Activated CD4-positive, alpha-beta T cell treated with anti-CD3 and anti-CD28 coated beads, Interleukin-2, amount 10 ng/mL, durations not matched to agents 24 days and 14 days (primary cell): ENCODE measurements around the gene CNTRL. TPM values are rescaled to one million over a fixed set of nuclear protein-coding genes. Genes with fewer than 3 reads are reported as not detected.
A peak's percentile ranks its signal among the peaks of the same experiment; 100 is the strongest.
"Not testable (repeated sequence)": the region's sequence is repeated elsewhere in the genome, so short reads cannot be mapped to it uniquely, and the experiment has no call there.

ENCODE experiments used
- DNase-seq: peaks from one replicate; pipeline ENCODE4 v3.0.0; 2022
- H3K27ac Mint-ChIP-seq: one replicate; pipeline ENCODE4 v1.8.0; 2022; ENCODE audit warnings: mild to moderate bottlenecking, mixed read lengths
- H3K27me3 Mint-ChIP-seq: one replicate; pipeline ENCODE4 v1.8.0; 2022; ENCODE audit warnings: mixed read lengths
- H3K36me3 Mint-ChIP-seq: one replicate; pipeline ENCODE4 v1.8.0; 2022; ENCODE audit warnings: low read depth, mild to moderate bottlenecking, mixed read lengths
- H3K4me1 Mint-ChIP-seq: one replicate; pipeline ENCODE4 v1.8.0; 2021; ENCODE audit warnings: mixed read lengths
- H3K4me3 Mint-ChIP-seq: one replicate; pipeline ENCODE4 v1.8.0; 2022; ENCODE audit warnings: mild to moderate bottlenecking, moderate library complexity, mixed read lengths
- H3K9me3 Mint-ChIP-seq: one replicate; pipeline ENCODE4 v1.8.0; 2021; ENCODE audit warnings: mixed read lengths
- intact Hi-C: fragments of 100-400 bp; cut with micrococcal nuclease; formaldehyde crosslinking; loops from one replicate; pipeline ENCODE4 v1.15.1; 2023
- total RNA-seq: library from RNA; stranded (reverse); gene quantifications from 2 replicates; pipeline ENCODE4 v1.2.3, GENCODE V29; 2022

The CNTRL gene
- total RNA-seq, 1 donor from 2014 or later, result 69.4 TPM

DNA sequence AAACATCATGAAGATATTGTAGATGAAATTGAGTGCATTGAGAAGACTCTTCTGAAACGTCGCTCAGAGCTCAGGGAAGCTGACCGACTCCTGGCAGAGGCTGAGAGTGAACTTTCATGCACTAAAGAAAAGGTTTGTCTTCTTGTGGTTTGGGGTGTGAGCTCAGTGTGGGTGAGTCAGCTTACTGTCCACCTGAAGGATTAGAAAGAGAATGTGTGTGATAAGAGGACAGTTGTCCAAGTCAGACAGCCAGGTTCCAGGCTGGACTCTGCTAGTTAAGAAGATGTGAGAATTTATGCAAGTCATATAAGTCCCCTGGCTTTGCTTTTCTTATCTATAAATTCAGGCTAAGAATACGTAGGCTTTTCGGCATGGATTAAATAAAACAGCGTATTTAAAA, 80.0 kb downstream of the CNTRL start:
- H3K4me3 Mint-ChIP-seq, result no peak overlapping the region
- H3K4me1 Mint-ChIP-seq, result peaks cover 36% of the 10 kb centered on the region
- no peak overlapping the region for H3K27ac Mint-ChIP-seq
- H3K9me3 Mint-ChIP-seq, result no peaks in the 10 kb centered on the region
- intact Hi-C loops, result no loop called here
- DNase-seq, result no peak
- no peaks in the 10 kb centered on the region for H3K27me3 Mint-ChIP-seq
- H3K36me3 Mint-ChIP-seq, result peaks cover 71% of the 10 kb centered on the region

DNA sequence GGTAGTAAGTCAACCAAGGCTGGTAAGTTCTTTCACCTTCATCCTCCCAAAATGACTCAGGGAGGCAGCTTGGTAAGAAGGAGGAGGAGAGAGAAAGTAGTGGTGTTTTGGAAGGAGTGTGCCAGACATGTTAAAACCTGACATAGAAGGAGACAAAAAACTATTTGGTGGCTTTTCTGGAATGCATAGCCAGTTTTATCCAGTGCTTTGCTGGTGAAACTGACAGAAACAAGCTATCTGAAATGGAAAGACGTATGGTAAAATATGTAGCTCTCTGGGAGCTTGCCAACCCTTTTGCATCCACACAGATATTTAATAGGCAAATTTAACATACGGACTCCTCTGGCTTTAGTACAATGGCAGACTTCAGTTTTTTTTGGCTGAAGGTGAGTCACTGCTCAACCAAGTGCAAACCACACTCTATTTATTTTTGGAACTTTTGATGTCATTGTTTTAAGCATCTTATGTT, 81.5 kb downstream of the CNTRL start:
- Mint-ChIP-seq H3K9me3 (no peaks in the 10 kb centered on the region), H3K36me3 (peaks cover 76% of the 10 kb centered on the region), H3K4me1 (peaks cover 33% of the 10 kb centered on the region), H3K27ac (peak overlapping the region; percentile 88), H3K27me3 (no peaks in the 10 kb centered on the region), H3K4me3 (peak overlapping the region; percentile 16)
- intact Hi-C loops, result loop anchor here (1.0 to 2.0 kb wide), 2 partner anchors 35 to 45 kb away; partner anchors contain the start of gene RAB14
- peak; percentile 69 for DNase-seq

DNA sequence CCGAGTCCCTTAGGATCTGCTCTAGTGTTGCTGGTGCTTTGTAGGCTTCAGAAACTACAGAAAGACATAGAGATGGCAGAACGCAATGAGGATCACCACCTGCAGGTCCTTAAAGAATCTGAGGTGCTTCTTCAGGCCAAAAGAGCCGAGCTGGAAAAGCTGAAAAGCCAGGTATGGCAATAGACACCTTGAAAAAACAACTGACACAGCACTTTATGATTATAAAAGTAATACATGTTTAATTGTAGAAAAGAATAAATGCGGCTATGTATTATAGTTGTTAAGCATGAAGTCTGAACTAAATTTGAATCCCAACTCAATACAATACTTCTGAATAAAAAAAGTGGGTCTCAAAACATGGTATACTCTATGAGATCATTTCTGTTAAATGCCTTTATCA, 83.2 kb downstream of the CNTRL start:
- intact Hi-C loops, result loop anchor here (2.0 kb wide), 1 partner anchor 43 kb away; the partner anchor contains the start of gene RAB14
- H3K4me1 Mint-ChIP-seq, result peaks cover 23% of the 10 kb centered on the region
- no peaks in the 10 kb centered on the region for H3K27me3 Mint-ChIP-seq
- peaks cover 71% of the 10 kb centered on the region for H3K36me3 Mint-ChIP-seq
- no peaks in the 10 kb centered on the region for H3K9me3 Mint-ChIP-seq
- no peak overlapping the region for H3K4me3 Mint-ChIP-seq
- no peak overlapping the region for H3K27ac Mint-ChIP-seq
- peak; percentile 36 for DNase-seq

DNA sequence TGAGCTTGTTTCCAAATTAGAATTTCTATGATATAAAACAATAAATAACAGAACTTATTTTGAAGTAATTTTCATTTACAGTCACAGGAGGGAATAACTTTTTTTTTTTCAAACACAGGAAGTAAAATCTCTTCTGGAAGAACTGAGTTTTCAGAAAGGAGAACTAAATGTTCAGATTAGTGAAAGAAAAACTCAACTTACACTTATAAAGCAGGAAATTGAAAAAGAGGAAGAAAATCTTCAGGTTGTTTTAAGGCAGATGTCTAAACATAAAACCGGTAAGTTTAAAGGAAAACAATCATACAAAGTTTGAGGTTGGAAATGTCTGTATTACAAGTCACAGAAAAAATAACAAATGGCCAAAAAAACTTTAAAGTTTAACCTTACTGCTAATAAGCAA, 85.3 kb downstream of the CNTRL start:
- Mint-ChIP-seq H3K9me3 (no peaks in the 10 kb centered on the region), H3K27ac (peak overlapping the region; percentile 68), H3K27me3 (no peaks in the 10 kb centered on the region), H3K36me3 (peaks cover 72% of the 10 kb centered on the region), H3K4me1 (peaks cover 12% of the 10 kb centered on the region), H3K4me3 (no peak overlapping the region)
- intact Hi-C loops, result no loop called here
- no peak for DNase-seq

DNA sequence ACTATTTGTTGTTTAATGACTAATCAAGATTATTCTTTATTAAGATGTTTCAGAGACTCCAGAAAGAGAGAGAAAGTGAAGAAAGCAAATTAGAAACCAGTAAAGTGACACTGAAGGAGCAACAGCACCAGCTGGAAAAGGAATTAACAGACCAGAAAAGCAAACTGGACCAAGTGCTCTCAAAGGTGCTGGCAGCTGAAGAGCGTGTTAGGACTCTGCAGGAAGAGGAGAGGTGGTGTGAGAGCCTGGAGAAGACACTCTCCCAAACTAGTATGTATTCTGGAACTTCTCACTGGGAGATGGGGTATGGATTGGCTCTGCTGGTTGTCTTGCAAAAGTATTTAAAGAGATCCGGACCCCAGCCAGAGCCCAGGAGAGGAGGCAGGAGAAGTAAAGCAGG, 93.3 kb downstream of the CNTRL start:
- DNase-seq, result no peak
- H3K27ac Mint-ChIP-seq, result no peak overlapping the region
- H3K4me1 Mint-ChIP-seq, result peaks cover 11% of the 10 kb centered on the region
- H3K4me3 Mint-ChIP-seq, result no peak overlapping the region
- no peaks in the 10 kb centered on the region for H3K27me3 Mint-ChIP-seq
- H3K9me3 Mint-ChIP-seq, result no peaks in the 10 kb centered on the region
- peaks cover 78% of the 10 kb centered on the region for H3K36me3 Mint-ChIP-seq
- intact Hi-C loops, result no loop called here

DNA sequence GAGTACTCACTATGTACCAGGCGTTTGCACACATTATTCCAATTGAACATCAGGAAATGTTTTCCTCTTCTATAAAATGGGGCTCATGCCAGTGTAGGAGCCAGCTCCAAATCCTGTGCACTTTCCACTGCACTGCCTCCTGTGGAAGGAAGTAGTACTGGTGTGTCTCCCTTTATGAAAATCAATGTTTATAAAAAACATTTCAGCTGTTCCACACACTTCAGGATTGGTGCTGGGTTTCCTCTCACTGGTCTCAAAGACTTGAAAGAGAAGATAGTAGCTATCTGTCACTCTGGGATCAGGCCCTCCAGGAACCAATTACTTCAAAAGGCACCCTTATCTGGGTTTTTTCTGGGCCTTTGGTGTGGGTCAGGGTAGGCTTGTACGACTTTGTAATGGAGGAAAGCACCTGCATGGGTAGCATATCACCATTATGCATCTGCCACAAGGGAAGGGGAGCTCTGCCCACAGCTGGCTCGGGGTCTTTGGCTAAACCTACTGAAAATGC, 94.4 kb downstream of the CNTRL start:
- Mint-ChIP-seq H3K27me3 (no peaks in the 10 kb centered on the region), H3K9me3 (no peaks in the 10 kb centered on the region), H3K36me3 (peaks cover 80% of the 10 kb centered on the region), H3K27ac (peak overlapping the region; percentile 29), H3K4me3 (no peak overlapping the region), H3K4me1 (peaks cover 11% of the 10 kb centered on the region)
- intact Hi-C loops, result no loop called here
- DNase-seq, result peak; percentile 68

DNA sequence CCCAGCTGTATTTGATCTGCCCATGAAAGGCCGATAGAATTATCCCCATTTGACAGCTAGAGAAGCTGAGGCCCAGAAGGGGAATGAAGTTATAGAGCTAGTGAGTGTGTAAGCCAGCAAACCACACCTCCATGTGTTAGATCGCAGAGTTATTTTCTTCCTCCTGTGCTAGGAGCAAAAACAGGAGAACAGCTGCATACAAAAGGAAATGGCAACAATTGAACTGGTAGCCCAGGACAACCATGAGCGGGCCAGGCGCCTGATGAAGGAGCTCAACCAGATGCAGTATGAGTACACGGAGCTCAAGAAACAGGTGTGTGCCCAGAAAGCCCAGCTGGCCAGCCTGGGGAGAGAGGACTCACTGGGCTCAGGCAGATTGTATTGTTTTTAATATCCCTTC, 96.5 kb downstream of the CNTRL start:
- no peak overlapping the region for H3K4me3 Mint-ChIP-seq
- H3K9me3 Mint-ChIP-seq, result no peaks in the 10 kb centered on the region
- H3K4me1 Mint-ChIP-seq, result peaks cover 11% of the 10 kb centered on the region
- no peak for DNase-seq
- peaks cover 83% of the 10 kb centered on the region for H3K36me3 Mint-ChIP-seq
- H3K27me3 Mint-ChIP-seq, result no peaks in the 10 kb centered on the region
- no peak overlapping the region for H3K27ac Mint-ChIP-seq
- intact Hi-C loops, result no loop called here

DNA sequence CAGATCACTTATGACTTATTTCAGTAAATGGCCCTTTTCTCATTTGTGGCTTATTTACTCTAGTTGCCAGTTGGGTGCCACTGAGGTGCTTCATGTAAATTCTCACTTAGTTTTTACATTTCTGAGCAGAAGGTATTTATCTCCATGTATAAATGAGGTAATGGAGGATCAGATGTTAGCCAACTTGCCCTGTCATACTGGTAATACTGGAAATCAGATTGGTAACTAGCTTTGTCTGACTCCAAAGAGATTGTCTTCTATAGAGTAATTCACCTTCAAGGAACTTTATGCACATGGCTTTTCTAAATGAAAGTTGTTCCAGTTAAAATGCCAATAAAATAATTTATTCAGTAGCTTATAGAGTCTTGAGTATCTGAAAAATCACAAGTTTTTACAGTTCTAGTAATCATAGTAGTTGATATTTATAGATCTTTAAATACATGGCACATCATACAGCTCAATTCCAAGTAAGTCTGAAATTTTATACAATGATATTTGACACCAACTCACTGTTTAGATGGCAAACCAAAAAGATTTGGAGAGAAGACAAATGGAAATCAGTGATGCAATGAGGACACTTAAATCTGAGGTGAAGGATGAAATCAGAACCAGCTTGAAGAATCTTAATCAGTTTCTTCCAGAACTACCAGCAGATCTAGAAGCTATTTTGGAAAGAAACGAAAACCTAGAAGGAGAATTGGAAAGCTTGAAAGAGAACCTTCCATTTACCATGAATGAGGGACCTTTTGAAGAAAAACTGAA, 98.2 kb downstream of the CNTRL start:
- no peak for DNase-seq
- intact Hi-C loops, result no loop called here
- Mint-ChIP-seq H3K4me1 (peaks cover 11% of the 10 kb centered on the region), H3K27ac (no peak overlapping the region), H3K27me3 (no peaks in the 10 kb centered on the region), H3K9me3 (no peaks in the 10 kb centered on the region), H3K4me3 (no peak overlapping the region), H3K36me3 (peaks cover 80% of the 10 kb centered on the region)

DNA sequence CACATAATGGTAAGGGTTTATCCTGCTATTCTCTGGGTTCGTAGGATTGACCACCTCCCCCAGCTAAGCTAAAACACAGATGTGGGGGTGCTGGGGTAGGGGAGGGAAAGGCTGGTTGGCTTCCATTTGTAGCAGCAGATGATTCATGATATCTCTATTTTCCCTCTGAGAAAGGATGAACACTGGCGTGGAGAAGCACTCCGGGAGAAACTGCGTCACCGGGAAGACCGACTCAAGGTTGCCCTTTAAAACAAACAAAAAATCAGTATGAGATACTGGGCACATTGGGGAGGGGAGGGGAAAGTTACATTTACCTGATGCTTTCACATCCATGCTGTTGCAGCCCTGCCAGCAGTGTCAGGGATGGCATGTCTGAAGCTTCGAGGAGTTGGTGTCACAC, 98.7 kb downstream of the CNTRL start:
- Mint-ChIP-seq H3K4me3 (no peak overlapping the region), H3K9me3 (no peaks in the 10 kb centered on the region), H3K4me1 (peaks cover 6% of the 10 kb centered on the region), H3K27me3 (no peaks in the 10 kb centered on the region), H3K27ac (no peak overlapping the region), H3K36me3 (peaks cover 76% of the 10 kb centered on the region)
- no peak for DNase-seq
- intact Hi-C loops, result no loop called here

DNA sequence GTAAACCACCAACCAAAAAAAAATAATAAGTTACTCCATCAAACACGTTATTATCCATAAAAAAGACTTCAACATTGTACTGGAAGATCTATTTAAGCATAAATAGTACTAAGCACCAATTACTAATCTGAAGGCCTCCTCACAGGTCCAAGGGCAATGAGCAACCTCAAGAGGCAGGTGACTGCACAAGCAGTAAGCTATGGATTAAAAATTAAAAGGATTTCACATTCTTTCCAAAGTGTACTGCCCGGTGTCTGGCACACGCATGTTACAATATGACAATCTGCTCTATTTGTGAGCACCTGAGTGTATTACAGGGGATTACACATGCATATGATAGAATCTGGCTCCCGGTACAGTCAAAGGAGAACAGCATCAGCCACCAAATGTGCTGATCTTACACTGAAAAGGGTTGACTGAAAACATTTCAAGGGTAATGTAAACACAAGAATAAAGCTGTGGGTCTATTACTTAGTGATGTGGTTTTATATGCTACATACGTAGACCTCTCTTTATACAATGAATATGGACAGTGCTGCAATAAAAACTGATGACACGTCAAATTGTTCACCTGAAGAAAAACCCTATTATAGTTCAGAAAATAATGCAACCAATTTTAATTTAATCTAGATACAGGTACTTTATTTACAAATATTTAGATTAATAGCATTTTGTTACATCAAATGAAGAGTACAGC, 104.1 kb downstream of the CNTRL start:
- Mint-ChIP-seq H3K9me3 (no peaks in the 10 kb centered on the region), H3K27me3 (no peaks in the 10 kb centered on the region), H3K36me3 (peaks cover 56% of the 10 kb centered on the region), H3K27ac (no peak overlapping the region), H3K4me1 (peaks cover 17% of the 10 kb centered on the region), H3K4me3 (no peak overlapping the region)
- DNase-seq, result no peak
- intact Hi-C loops, result no loop called here

DNA sequence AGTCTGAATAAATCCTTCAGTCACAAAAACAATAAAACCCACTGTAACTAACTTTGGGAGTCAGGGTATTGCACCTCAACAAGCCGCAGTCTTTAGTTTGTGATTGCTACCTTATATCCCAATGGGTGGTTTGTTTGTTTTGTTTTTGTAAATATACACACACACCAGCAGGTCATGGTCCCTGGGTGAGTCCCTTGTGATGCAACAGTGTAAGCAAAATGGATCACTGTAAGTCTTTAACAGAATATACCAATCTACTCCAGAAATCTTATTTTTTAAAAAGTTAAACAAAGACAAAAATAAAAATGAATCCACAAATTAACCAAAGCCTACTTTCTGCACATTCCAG, 104.6 kb downstream of the CNTRL start:
- intact Hi-C loops, DNase-seq, H3K4me3 Mint-ChIP-seq, H3K9me3 Mint-ChIP-seq, H3K27me3 Mint-ChIP-seq, H3K27ac Mint-ChIP-seq: not testable (repeated sequence)
- Mint-ChIP-seq H3K4me1 (peaks cover 17% of the 10 kb centered on the region), H3K36me3 (peaks cover 55% of the 10 kb centered on the region)

DNA sequence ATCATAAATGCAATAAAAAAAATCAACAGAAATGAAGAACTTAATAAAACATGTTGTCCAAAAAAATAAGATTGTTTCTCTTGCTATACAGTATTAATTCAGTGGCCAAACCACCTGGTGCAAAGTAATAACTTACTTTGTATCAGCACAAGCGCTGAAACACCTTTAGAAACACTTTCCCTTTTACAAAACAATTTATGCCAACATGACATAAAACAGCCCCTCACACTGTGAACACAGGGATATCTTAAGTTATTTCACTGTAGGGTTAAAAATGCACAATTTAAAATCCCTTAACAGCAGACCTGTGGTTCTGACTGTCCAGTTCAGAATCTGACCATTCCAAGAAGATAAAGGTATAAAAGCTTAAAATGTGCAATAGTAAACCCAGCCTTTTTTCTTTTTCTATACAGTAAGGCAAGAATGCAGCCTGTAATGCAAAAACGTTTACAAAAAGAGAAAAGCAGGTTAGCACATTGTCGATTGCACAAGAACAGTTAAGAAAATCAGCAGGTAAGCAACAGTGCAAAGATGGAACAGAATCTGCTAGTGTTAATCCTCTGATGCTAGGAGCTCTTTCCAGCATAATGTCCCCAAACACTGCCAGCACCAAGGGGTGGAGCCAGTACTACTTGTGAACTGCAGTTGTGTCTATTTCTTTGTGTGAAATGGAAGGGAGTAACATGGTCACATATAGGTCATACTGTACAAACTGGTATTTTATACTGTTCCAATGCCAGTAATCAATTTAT, 105.4 kb downstream of the CNTRL start:
- H3K27ac Mint-ChIP-seq, result no peak overlapping the region
- no peaks in the 10 kb centered on the region for H3K9me3 Mint-ChIP-seq
- H3K4me1 Mint-ChIP-seq, result peaks cover 20% of the 10 kb centered on the region
- intact Hi-C loops, result no loop called here
- H3K36me3 Mint-ChIP-seq, result peaks cover 54% of the 10 kb centered on the region
- H3K4me3 Mint-ChIP-seq, result no peak overlapping the region
- no peaks in the 10 kb centered on the region for H3K27me3 Mint-ChIP-seq
- no peak for DNase-seq

DNA sequence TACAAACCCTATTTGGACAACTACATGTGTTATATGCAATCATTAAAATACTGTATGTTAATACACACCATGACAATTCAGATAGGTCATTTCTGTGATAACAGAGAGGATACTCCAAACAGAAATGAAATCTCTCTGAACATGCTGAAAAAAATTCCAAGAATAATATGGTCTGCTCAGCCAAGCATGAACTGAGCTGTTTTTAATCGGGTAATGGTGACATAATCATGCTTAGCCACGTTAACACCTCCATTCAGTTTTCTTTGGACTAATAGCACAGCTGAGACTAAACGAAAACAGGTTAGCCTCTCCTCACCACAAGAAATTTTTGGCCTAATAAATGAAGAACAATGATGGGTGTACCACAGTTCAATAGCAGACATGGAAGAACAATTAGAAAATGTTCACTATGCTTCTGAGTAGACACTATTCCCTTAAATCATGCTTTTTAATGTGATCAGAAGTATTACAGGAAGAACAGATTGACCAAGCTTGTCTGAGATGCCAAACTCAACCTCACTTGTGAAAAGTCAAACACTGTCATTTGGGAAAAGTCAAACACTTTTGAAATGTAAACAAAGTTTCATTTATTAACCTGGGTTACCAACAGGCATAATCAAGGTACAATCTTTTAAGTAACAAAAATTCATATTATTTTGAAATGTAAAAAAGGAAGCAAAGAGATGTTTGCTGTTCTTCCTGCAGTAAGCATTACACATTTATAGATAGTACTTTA, 107.5 kb downstream of the CNTRL start:
- peaks cover 35% of the 10 kb centered on the region for H3K4me1 Mint-ChIP-seq
- H3K4me3 Mint-ChIP-seq, result no peak overlapping the region
- no peak for DNase-seq
- H3K9me3 Mint-ChIP-seq, result no peaks in the 10 kb centered on the region
- no peaks in the 10 kb centered on the region for H3K27me3 Mint-ChIP-seq
- intact Hi-C loops, result no loop called here
- H3K27ac Mint-ChIP-seq, result no peak overlapping the region
- H3K36me3 Mint-ChIP-seq, result peaks cover 55% of the 10 kb centered on the region
